Endothelial cell of umbilical vein (primary cell): Measurements from ENCODE around the gene POLR3A. TPM values are rescaled to one million over a fixed set of nuclear protein-coding genes. Genes with fewer than 3 reads are reported as not detected.
"Not testable (repeated sequence)": the region's sequence is repeated elsewhere in the genome, so short reads cannot be mapped to it uniquely, and the experiment has no call there.

ENCODE experiments used
- BruUV-seq: library from RNA; stranded (reverse); fragments of 400-500 nt; replicated peaks from 2 replicates; lab custom pipeline; 2021; lab: Mats Ljungman, UMichigan
- CTCF ChIA-PET: fragments of 300-600, 350-600 bp; sonication (Branson Sonifier 250); formaldehyde crosslinking; loops from one replicate; lab custom pipeline; 2021; ENCODE audit warnings: antibody characterized with exemption, inconsistent platforms; lab: Charles Lee
- POLR2A ChIA-PET: fragments of 300-600, 350-600 bp; sonication (Branson Sonifier 250); formaldehyde crosslinking; loops from one replicate; lab custom pipeline; 2021; ENCODE audit warnings: antibody characterized with exemption, inconsistent platforms; lab: Charles Lee
- DNase-seq: peaks from one replicate; pipeline ENCODE4 v3.0.0-alpha.2; 2011; ENCODE audit warnings: low read depth, low spot score
- FAIRE-seq: peaks from 2 replicates; lab custom pipeline; 2011; peaks lifted over from hg19 to GRCh38; lab: Jason Lieb, UNC
- H2AFZ ChIP-seq: 2 replicates; pipeline ENCODE4 v1.6.0; 2012; ENCODE audit warnings: low read depth, low read length, control low read depth, inconsistent platforms
- H3K27ac ChIP-seq: 2 replicates; pipeline ENCODE4 v1.5.1; 2011; ENCODE audit warnings: low read depth, mild to moderate bottlenecking, control low read depth, low read length, moderate library complexity; ENCODE audit not compliant: insufficient read depth
- H3K27me3 ChIP-seq, 2 experiments: 2 replicates each; pipeline versions ENCODE4 v1.6.0 to v1.6.1; 2011; ENCODE audit warnings: low read length in 2 of 2, mixed read lengths in 1 of 2; ENCODE audit not compliant: control insufficient read depth in 2 of 2, insufficient read depth in 2 of 2
- H3K36me3 ChIP-seq, 2 experiments: 2 replicates in 1 of 2; 3 replicates in 1 of 2; pipeline ENCODE4 v1.5.1; 2011; ENCODE audit warnings: low read length in 2 of 2, mild to moderate bottlenecking in 1 of 2, moderate library complexity in 1 of 2; ENCODE audit not compliant: control insufficient read depth in 2 of 2, insufficient read depth in 2 of 2; ENCODE audit errors: extremely low read depth in 1 of 2
- H3K4me1 ChIP-seq: 3 replicates; pipeline ENCODE4 v1.5.1; 2011; ENCODE audit warnings: mild to moderate bottlenecking, low read length; ENCODE audit not compliant: control insufficient read depth, insufficient read depth; ENCODE audit errors: extremely low read depth
- H3K4me2 ChIP-seq: 2 replicates; pipeline ENCODE4 v1.6.1; 2011; ENCODE audit warnings: low read length, control low read depth, mixed read lengths; ENCODE audit not compliant: insufficient read depth
- H3K4me3 ChIP-seq, 3 experiments: fragments of 200-600 bp in 1 of 3; sonication (generic), shearing (Covaris generic) in 1 of 3; replicated peaks in 1 of 3; 2 replicates each; pipeline ENCODE4 v1.5.1; 2011 to 2016; ENCODE audit warnings: control low read depth in 3 of 3, low read length in 3 of 3, mild to moderate bottlenecking in 2 of 3, inconsistent platforms in 1 of 3, low read depth in 1 of 3, moderate library complexity in 1 of 3; ENCODE audit not compliant: insufficient read depth in 1 of 3
- H3K79me2 ChIP-seq: 2 replicates; pipeline ENCODE4 v1.6.0; 2012; ENCODE audit warnings: low read length, inconsistent platforms; ENCODE audit not compliant: control insufficient read depth, insufficient read depth
- H3K9ac ChIP-seq: replicated peaks from 2 replicates; pipeline ENCODE3; 2011; ENCODE audit warnings: low read length, control low read depth; ENCODE audit not compliant: insufficient read depth; ENCODE audit errors: extremely low read depth
- H3K9me1 ChIP-seq: replicated peaks from 3 replicates; pipeline ENCODE4 v1.6.0; 2011; ENCODE audit warnings: mild to moderate bottlenecking, low read length; ENCODE audit not compliant: control insufficient read depth, insufficient read depth; ENCODE audit errors: extremely low read depth
- H3K9me3 ChIP-seq: replicated peaks from 2 replicates; pipeline ENCODE4 v1.5.1; 2012; ENCODE audit warnings: low read length, inconsistent platforms; ENCODE audit not compliant: control insufficient read depth, insufficient read depth
- H4K20me1 ChIP-seq: replicated peaks from 2 replicates; pipeline ENCODE3; 2011; ENCODE audit warnings: mild to moderate bottlenecking, low read length; ENCODE audit not compliant: control insufficient read depth, insufficient read depth; ENCODE audit errors: extremely low read depth
- EZH2 ChIP-seq: IDR thresholded peaks from 2 replicates; pipeline ENCODE4 v1.6.1; 2012; ENCODE audit warnings: borderline replicate concordance, low read depth, mild to moderate bottlenecking, moderate library complexity, low read length, inconsistent platforms; ENCODE audit not compliant: severe bottlenecking
- FOS ChIP-seq: IDR thresholded peaks from 2 replicates; pipeline ENCODE4 v1.6.1; 2011; ENCODE audit warnings: mild to moderate bottlenecking, low read length, moderate library complexity, borderline replicate concordance; ENCODE audit not compliant: insufficient read depth
- GATA2 ChIP-seq: IDR thresholded peaks from 2 replicates; pipeline ENCODE4 v1.7.0; 2011; ENCODE audit warnings: low read depth, mild to moderate bottlenecking, moderate library complexity, mixed read lengths, low read length; ENCODE audit not compliant: insufficient read length, insufficient read depth
- JUN ChIP-seq: IDR thresholded peaks from 2 replicates; pipeline ENCODE4 v1.6.1; 2011; ENCODE audit warnings: borderline replicate concordance, low read depth; ENCODE audit not compliant: insufficient read length, insufficient read depth
- MYC ChIP-seq: IDR thresholded peaks from one replicate; pipeline ENCODE4 v1.6.1; 2011; ENCODE audit warnings: mild to moderate bottlenecking, low read depth, low read length
- POLR2A ChIP-seq: IDR thresholded peaks from 2 replicates; pipeline ENCODE4 v1.6.1; 2012; ENCODE audit warnings: low read depth, mild to moderate bottlenecking, control low read depth, low read length
- POLR2AphosphoS5 ChIP-seq: IDR thresholded peaks from 2 replicates; pipeline ENCODE4 v1.6.1; 2012; ENCODE audit warnings: low read depth, mild to moderate bottlenecking, control low read depth, low read length, moderate library complexity; ENCODE audit not compliant: insufficient read depth
- dilution Hi-C: fragments of 300-500 bp; cut with MboI; formaldehyde crosslinking; loops from one replicate; pipeline ENCODE4 v1.15.0; 2019; ENCODE audit warnings: low sequenced_read_pairs; ENCODE audit not compliant: extremely low pct_ligation_motif_present
- intact Hi-C: fragments of 100-400 bp; cut with micrococcal nuclease; formaldehyde crosslinking; loops from one replicate; pipeline ENCODE4 v1.10.0; 2022
- polyA plus RNA-seq, 4 experiments: library from polyadenylated mRNA; depleted of rRNA in 3 of 4; stranded (reverse) in 3 of 4; unstranded in 1 of 4; fragments of >200 nt; gene quantifications; 2 replicates each; pipeline versions ENCODE4 v1.2.1 to v1.2.3, GENCODE V29; 2011 to 2012; ENCODE audit warnings: missing spikeins in 1 of 4
- total RNA-seq: library from RNA; stranded (reverse); gene quantifications from 2 replicates; pipeline ENCODE4 v1.2.3, GENCODE V29; 2021
- TF ChIP-seq, protein P1 (sequence below), 2 donors: IDR thresholded peaks; 1 replicate in 1 of 2; 2 replicates in 1 of 2; pipeline ENCODE4 v1.5.1; 2011; ENCODE audit warnings: low read length in 2 of 2, mild to moderate bottlenecking in 2 of 2, moderate library complexity in 2 of 2, control low read depth in 1 of 2, inconsistent platforms in 1 of 2, low read depth in 1 of 2; ENCODE audit not compliant: insufficient read depth in 1 of 2; ENCODE audit errors: extremely low read depth in 1 of 2
- TF ChIP-seq, protein P2 (sequence below): IDR thresholded peaks from 2 replicates; pipeline ENCODE4 v1.6.1; 2011; ENCODE audit not compliant: insufficient read depth, insufficient read length

POLR3A gene
- total and polyA plus RNA-seq, 2 donors (not counting 3 experiments of a cell fraction or from before 2014, with no cell fraction given) = 9.5 to 25.3 TPM

- Histone ChIP-seq H2AFZ (no peak overlapping the region), H3K4me3 (no peak overlapping the region), H3K4me2 (no peak overlapping the region), H3K27ac (no peak overlapping the region), H3K4me1 (no peaks in the 10 kb centered on the region), H3K9ac (no peak overlapping the region), H3K9me3 (no peaks in the 10 kb centered on the region), H3K79me2 (no peaks in the 10 kb centered on the region), H4K20me1 (no peaks in the 10 kb centered on the region), H3K9me1 (no peaks in the 10 kb centered on the region), H3K36me3 (peaks cover 21 to 23% of the 10 kb centered on the region in 2 experiments), H3K27me3 (no peaks in the 10 kb centered on the region)
- DNase-seq (no peak), FAIRE-seq (no peak)
- intact Hi-C loops (no loop called here), dilution Hi-C loops (no loop called here)
- BruUV-seq = no TSS peak
- TF ChIP-seq JUN (no peak), POLR2A (no peak), FOS (no peak), EZH2 (no peak), MYC (no peak), POLR2AphosphoS5 (no peak), GATA2 (no peak)
- TF ChIP-seq, protein P1, sequence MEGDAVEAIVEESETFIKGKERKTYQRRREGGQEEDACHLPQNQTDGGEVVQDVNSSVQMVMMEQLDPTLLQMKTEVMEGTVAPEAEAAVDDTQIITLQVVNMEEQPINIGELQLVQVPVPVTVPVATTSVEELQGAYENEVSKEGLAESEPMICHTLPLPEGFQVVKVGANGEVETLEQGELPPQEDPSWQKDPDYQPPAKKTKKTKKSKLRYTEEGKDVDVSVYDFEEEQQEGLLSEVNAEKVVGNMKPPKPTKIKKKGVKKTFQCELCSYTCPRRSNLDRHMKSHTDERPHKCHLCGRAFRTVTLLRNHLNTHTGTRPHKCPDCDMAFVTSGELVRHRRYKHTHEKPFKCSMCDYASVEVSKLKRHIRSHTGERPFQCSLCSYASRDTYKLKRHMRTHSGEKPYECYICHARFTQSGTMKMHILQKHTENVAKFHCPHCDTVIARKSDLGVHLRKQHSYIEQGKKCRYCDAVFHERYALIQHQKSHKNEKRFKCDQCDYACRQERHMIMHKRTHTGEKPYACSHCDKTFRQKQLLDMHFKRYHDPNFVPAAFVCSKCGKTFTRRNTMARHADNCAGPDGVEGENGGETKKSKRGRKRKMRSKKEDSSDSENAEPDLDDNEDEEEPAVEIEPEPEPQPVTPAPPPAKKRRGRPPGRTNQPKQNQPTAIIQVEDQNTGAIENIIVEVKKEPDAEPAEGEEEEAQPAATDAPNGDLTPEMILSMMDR (IDR thresholded peaks at IDR 0.05; ENCODE audit: extremely low read depth in 1 of 2, insufficient read depth in 1 of 2, low read depth in 1 of 2, low read length in 2 of 2) = no peak
- TF ChIP-seq, protein P2, sequence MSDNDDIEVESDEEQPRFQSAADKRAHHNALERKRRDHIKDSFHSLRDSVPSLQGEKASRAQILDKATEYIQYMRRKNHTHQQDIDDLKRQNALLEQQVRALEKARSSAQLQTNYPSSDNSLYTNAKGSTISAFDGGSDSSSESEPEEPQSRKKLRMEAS = no peak
- CTCF ChIA-PET = interaction anchor here (1.2 kb wide), 2 partner anchors 13 to 153 kb away, joined by 3 to 4 read pairs; no protein-coding TSS in a partner anchor
- POLR2A ChIA-PET = no interaction called here
These were observed 29.1 kb downstream of the POLR3A start for GRCh38 chr10:78000206-78000605.

DNA sequence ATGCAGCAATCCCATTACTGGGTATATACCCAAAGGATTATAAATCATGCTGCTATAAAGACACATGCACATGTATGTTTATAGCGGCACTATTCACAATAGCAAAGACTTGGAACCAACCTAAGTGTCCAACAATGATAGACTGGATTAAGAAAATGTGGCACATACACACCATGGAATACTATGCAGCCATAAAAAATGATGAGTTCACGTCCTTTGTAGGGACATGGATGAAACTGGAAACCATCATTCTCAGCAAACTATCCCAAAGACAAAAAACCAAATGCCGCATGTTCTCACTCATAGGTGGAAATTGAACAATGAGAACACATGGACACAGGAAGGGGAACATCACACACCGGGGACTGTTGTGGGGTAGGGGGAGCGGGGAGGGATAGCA, 30.5 kb downstream of the POLR3A start:
- H3K4me3 ChIP-seq, H3K27ac ChIP-seq, H3K79me2 ChIP-seq, H3K9ac ChIP-seq, H3K4me2 ChIP-seq, intact Hi-C loops, BruUV-seq, dilution Hi-C loops, H2AFZ ChIP-seq, H4K20me1 ChIP-seq, H3K4me1 ChIP-seq, POLR2A ChIA-PET, DNase-seq, CTCF ChIA-PET, FAIRE-seq, H3K9me1 ChIP-seq, H3K9me3 ChIP-seq, H3K27me3 ChIP-seq: not testable (repeated sequence)
- H3K36me3 ChIP-seq = peaks cover 16% of the 10 kb centered on the region in 2 experiments
